NCI-H526 treated with DMSO at 0.1 percent for 48 hours (cell line): Measurements from ENCODE around the gene CDKN2C.
A peak's percentile ranks its signal among the peaks of the same experiment; 100 is the strongest.
"Not testable (repeated sequence)": the region's sequence is repeated elsewhere in the genome, so short reads cannot be mapped to it uniquely, and the experiment has no call there.

Source experiments
- DNase-seq: peaks from one replicate; lab custom pipeline; 2025; lab: John Stamatoyannopoulos, UW

Gene CDKN2C

DNA sequence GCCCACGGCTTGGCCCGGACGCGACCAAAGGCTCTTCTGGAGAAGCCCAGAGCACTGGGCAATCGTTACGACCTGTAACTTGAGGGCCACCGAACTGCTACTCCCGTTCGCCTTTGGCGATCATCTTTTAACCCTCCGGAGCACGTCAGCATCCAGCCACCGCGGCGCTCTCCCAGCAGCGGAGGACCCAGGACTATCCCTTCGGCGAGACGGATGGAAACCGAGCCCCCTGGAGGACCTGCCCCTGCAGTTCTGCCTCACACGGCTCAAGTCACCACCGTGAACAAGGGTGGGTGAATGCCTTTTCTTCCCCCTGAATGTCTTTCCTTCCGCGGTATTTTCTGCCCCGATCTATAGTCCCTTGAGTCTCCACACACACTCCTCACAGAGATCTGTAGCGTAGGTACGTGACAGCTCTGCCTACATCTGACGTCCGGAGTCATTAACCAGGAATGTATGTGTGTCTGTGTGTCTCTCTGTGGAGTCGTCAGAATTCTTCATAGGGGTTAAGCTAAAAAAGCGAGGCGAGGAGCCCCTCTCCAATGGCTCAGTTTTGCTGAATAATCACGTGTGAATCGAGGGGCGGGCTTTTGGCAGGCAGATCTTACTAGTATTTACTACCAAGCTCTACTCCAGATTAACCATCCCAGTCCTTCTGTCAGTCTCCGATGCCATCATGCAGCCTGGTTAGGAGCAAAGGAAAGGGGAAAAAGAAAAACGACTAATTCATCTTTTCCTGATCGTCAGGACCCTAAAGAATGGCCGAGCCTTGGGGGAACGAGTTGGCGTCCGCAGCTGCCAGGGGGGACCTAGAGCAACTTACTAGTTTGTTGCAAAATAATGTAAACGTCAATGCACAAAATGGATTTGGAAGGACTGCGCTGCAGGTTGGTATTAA, at the start of gene CDKN2C:
CDKN2C (plus strand) TSS at position 635 of the 898 bp plus-strand sequence; CDS start at position 759, 124 bp downstream.
- peak; percentile 90 for DNase-seq

DNA sequence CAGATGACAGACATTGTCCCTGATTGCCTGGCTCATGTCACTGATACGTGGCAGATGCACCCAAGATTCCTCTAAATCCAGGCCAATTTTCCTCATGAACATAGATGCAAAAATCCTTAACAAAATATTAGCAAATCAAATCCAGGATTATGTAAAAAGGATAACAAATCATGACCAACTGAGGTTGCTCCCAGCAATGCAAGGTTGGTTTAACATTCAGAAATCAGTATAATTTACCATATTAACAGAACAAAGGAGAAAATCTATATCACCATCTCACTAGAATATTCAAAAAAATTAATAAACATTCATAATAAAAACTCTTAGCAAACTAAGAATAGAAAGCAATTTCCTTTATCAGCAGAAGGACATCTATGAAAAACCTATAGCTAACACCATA, 49.6 kb upstream of the CDKN2C start:
- no peak for DNase-seq

- no peak for DNase-seq
These were observed 49.0 kb upstream of the CDKN2C start for GRCh38 chr1:50921029-50921428.

DNA sequence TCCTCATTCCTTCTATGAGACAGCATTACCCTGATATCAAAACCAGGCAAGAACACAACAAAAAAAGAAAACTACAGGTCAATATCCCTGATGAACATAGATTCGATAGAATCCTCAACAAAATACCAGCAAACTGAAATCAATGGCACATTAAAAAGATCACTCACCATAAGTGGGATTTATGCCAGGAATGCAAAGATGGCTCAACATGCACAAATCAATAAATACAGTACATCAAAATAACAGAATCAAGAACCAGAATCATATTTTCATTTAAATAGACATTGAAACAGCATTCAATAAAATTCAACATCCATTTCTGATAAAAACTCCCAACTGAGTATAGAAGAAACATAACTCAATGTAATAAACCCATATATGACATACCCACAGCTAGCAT, 46.5 kb upstream of the CDKN2C start:
- no peak for DNase-seq

GRCh38 chr1:50929376-50929958, 40.6 kb upstream of the CDKN2C start:
- DNase-seq, result no peak

- DNase-seq, result no peak
These were observed 39.9 kb upstream of the CDKN2C start for GRCh38 chr1:50930193-50930592.

GRCh38 chr1:50930965-50931737, 38.9 kb upstream of the CDKN2C start:
- no peak for DNase-seq

GRCh38 chr1:50932043-50932442, 38.0 kb upstream of the CDKN2C start:
- DNase-seq, result not testable (repeated sequence)

DNA sequence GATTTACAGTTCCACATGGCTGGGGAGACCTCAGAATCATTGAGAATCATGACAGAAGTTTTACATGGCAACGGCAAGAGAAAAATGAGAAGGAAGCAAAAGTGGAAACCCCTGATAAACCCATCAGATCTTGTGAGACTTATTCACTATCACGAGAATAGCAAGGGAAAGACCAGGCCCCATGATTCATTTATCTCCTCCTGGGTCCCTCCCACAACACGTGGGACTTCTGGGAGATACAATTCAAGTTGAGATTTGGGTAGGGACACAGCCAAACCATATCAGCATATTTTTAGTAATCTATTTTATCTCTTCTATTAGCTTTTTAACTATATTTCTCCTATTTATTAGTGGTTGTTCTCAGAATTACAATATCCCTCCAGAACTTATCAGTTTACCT, 36.3 kb upstream of the CDKN2C start:
- not testable (repeated sequence) for DNase-seq

GRCh38 chr1:50934838-50935237, 35.2 kb upstream of the CDKN2C start:
- no peak for DNase-seq

DNA sequence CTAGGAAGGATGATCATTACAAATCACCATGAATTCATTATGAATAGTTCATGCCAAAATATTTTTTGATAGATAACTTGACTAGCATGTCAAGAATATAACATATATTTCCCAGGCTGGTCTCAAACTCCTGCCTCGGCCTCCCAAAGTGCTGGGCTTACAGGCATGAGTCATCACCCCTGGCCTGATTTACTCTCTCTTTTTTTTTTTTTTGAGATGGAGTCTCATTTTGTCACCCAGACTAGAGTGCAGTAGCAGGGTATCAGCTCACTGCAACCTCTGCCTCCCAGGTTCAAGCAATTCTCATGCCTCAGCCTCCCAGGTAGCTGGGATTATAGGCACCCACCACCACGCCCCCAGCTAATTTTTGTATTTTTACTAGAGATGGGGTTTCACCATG, 34.8 kb upstream of the CDKN2C start:
- DNase-seq, result not testable (repeated sequence)

DNA sequence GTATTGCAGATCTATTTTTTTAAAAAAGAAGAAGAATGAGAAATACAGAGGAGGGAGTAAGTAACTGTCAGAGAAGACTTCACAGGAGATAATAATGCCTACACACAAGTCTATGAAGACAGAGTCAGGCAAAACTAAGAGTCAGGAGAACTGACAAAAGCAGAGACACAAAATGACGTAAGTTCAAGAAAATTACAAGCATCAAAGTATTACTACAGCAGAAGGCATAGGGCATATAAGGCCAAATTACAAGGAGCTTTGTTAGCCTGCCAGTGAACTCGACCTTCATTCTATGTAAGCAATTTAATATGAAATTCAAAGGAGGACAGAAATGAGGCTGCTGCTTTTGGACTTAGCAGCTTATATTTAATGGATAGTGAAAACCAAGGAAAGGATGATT, 33.7 kb upstream of the CDKN2C start:
- DNase-seq, result no peak

DNA sequence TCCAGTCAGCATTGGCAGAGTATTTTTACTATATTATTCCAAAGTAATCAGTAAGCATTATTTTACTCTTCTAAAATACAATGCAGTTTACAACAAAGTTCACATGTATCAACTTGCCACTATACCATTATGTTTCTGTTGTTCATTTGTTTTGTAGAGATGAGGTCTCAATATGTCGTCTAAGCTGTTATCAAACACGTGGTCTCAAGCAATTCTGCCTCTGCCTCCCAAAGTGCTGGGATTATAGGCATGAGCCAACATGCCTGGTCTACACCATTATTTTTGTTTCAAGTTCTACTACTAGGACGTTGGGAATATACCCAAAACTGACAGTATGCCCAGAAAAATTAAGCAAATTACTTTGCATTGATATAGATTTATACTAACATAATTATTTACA, 29.8 kb upstream of the CDKN2C start:
- DNase-seq, result no peak

DNA sequence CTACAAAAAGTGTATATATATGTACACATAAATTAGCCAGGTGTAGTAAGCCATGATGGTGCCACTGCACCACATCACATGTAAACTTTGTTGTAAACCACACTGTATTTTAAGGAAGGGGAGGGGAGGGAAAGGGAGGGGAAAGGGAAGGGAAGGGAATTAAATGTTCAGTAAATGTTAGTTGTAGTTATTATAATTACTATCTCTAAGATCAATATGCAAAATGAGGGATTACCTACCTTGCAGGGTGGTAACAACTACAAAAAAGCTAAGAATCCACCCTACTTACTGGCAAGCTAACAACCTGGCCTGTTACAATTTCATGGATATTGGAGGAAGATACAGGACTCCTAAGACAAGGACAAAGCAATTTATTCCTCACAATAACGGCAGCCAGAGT, 27.7 kb upstream of the CDKN2C start:
- DNase-seq, result no peak

- no peak for DNase-seq
These were observed 20.6 kb upstream of the CDKN2C start for GRCh38 chr1:50949286-50949982.

DNA sequence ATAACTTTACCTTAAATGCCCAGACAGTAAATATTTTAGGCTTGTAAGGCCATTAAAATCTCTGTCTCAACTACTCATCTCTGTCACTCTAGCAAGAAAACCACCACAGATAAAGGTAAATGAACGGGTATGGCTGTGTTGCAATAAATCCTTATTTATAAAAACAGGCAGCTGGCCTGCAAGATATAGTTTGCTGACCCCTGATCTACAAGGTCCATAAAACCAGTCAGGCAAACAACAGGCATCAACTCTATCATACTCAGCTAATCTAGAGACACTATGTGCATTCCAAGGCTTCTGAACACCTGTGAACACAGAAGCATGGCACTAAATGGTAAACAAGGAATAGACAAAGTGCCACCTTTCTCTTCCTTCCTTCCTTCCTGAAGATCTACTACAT, 19.6 kb upstream of the CDKN2C start:
- DNase-seq, result no peak

DNA sequence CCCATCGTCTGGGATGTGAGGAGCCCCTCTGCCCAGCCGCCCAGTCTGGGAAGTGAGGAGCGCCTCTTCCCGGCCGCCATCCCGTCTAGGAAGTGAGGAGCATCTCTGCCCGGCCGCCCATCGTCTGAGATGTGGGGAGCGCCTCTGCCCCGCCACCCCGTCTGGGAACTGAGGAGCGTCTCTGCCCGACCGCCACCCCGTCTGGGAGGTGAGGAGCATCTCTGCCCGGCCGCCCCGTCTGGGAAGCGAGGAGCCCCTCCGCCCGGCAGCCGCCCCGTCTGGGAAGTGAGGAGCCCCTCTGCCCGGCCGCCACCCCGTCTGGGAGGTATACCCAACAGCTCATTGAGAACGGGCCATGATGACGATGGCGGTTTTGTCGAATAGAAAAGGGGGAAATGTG, 17.5 kb upstream of the CDKN2C start:
- not testable (repeated sequence) for DNase-seq

DNA sequence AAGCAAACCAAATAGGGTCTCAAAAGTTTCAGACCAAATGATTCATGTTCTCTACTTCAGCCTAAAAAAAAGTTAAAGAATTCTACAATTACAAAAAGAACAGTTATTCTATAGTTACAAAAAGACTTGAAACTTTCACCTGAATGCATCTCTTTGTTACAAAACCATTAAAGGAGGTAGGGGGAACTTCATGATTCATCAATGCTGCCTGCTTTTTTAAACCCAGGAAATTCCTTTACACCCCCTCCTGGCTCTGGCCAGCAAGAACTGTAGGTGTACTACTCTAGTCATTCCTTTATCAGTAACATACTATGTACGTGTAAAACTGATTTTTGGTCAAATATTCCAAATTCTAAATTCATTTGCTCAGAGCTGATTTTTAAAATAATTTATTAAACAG, 14.9 kb upstream of the CDKN2C start:
- no peak for DNase-seq

DNA sequence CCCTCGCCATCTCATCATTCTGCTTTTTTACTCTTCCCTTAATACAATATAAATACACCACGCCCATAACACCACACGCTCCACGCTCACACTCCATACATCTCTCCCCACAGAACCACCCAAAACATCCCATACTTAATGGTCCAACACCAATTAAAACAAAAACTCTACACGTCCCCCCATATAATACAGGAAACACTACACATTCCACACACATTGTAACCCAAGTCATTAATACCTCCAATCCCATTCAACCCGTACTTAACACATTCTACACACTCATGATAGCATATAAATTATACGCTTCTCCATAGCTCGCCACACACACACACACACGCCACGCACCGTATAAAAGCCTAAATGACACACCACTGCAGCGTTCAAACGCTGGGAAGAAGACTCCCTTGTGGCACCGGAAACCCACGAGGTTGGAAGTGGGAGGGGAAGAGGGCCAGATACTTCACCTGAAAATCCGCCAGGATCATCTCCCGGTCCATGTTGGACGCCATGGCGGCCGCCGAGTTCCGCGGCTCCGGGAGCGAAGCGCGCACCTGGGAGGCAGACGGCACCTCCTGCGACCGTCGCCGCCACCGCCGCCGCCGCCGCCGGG, 10.6 kb upstream of the CDKN2C start:
- no peak for DNase-seq

- DNase-seq, result peak; percentile 95
These were observed 9.9 kb upstream of the CDKN2C start, which contains the start of gene FAF1 for GRCh38 chr1:50959913-50960844. FAF1 (minus strand) TSS chr1:50960267; CDS start chr1:50959811, 456 bp downstream.
